ENCODE results near the gene NUP35.
A peak's percentile ranks its signal among the peaks of the same experiment; 100 is the strongest.

- no peak for TF ChIP-seq CTCF (IDR thresholded peaks at IDR 0.05 in 2 of 3, conservative IDR thresholded peaks at IDR 0.05 in 1 of 3; ENCODE audit: borderline replicate concordance in 1 of 3, insufficient read depth in 1 of 3, low read depth in 2 of 3, low read length in 2 of 3)
- TF ChIP-seq POLR2A (IDR thresholded peaks at IDR 0.05; ENCODE audit: borderline replicate concordance, extremely low read depth, insufficient read depth, insufficient read length): peak; percentile 59
- no peak for TF ChIP-seq ZNF274 (IDR thresholded peaks at IDR 0.05; ENCODE audit: low read depth, low read length)
- TF ChIP-seq ZFX (IDR thresholded peaks at IDR 0.05): peak; percentile 47; the same call in 1 of the 2 replicates
- TF ChIP-seq YY1 (IDR thresholded peaks at IDR 0.05; ENCODE audit: extremely low read depth, insufficient replicate concordance, low read depth, low read length): peak; percentile 100
- no peak for TF ChIP-seq EZH2 (IDR thresholded peaks at IDR 0.05)
- TF ChIP-seq EGR1 (IDR thresholded peaks at IDR 0.05; ENCODE audit: low read depth): peak; percentile 66; the same call in 1 of the 2 replicates
- peak; percentile 98 for TF ChIP-seq CEBPB (IDR thresholded peaks at IDR 0.05; ENCODE audit: low read depth)
Observed at GRCh38 chr2:183124222-183124956, at the start of gene NUP35.
